SK-N-MC (cell line): ENCODE measurements around the gene PRXL2B.

Source experiments
- EZH2 ChIP-seq: fragments of 200-600 bp; sonication (generic); IDR thresholded peaks from one replicate; pipeline ENCODE4 v1.6.1; 2017; ENCODE audit warnings: antibody characterized with exemption
- POLR2AphosphoS5 ChIP-seq: IDR thresholded peaks from 2 replicates; pipeline ENCODE4 v1.6.1; 2012; ENCODE audit warnings: mild to moderate bottlenecking, low read depth, low read length, borderline replicate concordance

DNA sequence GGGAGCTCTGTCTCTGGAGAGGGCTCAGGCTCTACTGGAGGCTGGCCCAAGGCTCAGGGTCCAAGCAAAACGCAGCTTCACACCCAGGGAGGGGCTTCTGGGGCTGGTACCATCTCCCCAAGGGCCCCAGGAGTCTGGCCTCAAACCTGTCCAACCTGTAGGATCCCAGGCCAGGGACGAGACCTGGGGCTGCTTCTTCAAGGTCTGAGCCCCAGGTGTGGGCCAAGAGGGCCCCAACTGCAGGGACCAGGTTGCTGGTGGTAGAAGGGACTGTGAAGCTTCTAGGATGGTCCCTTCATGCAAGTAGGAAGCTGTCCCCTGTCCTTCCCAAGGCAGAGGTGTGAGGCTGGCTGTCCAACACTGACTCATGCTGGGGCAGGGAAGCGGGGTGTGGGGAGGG lies 54.0 kb downstream of the PRXL2B start:
- TF ChIP-seq POLR2AphosphoS5: no peak
- no peak for TF ChIP-seq EZH2
